GM19438 (cell line): Measurements from ENCODE around the gene PCSK5.

Experiments used
- ATAC-seq: cut with Tn5 transposase; IDR thresholded peaks from one replicate; pipeline ENCODE4 v1.9.1; 2021; ENCODE audit warnings: low read depth; ENCODE audit not compliant: unreplicated experiment

The PCSK5 gene

DNA sequence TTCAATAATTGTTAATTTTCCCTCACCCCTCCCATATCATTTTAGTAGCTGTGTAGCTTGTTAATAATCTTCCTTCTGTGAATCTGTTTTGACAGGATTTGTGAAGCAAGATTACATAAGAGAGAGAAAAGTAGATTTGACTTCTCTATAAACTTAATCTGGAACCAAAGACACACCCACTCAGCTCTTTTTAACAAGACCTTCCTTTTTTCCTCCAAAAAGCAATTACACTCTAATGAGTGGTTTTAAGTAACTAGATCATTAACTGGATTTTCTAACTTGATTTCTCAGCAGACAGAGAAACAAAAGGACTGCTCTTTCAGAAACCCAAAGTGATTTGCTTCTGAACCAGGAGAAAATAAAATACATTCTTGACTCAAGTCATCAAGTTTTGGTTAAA is 481.9 kb downstream of the PCSK5 start:
- ATAC-seq: no peak

GRCh38 chr9:76373173-76373783 is 482.8 kb downstream of the PCSK5 start:
- no peak for ATAC-seq

DNA sequence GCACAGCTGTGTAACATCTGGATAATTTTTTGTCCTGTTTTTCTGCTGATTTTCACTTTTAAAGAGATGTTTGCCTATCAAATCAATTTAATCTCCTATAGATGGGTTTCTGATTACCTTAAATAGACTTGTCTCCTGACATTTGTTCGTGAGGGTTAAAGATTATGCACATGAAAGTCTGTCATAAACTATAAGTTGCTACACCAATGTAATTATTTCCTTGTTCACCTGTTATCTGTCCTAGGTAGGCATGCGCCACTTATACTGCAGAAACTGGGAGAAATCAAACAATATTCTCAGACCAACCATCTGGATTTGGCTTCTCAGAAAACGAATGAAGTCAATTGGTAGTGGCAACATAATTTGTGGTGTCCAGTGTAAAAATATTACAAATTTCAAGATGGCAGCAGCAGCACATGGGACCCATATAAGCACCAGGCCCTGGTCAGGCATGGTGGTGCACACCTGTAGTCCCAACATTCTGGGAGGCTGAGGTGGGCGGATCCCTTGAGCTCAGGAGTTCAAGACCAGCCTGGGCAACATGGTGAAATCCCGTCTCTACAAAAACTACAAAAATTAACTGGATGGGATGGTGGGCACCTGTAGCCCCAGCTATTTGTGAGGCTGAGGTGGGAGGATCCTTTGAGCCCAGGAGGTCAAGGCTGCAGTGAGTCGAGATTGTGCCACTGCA is 483.5 kb downstream of the PCSK5 start:
- no peak for ATAC-seq

GRCh38 chr9:76374783-76375559 is 484.5 kb downstream of the PCSK5 start:
- no peak for ATAC-seq

- no peak for ATAC-seq
These were observed 487.3 kb downstream of the PCSK5 start for GRCh38 chr9:76377791-76378190.

- no peak for ATAC-seq
These were observed 488.0 kb downstream of the PCSK5 start for GRCh38 chr9:76378367-76379073.

- no peak for ATAC-seq
These were observed 489.0 kb downstream of the PCSK5 start for GRCh38 chr9:76379494-76379893.

- ATAC-seq: no peak
These were observed 500.2 kb downstream of the PCSK5 start for GRCh38 chr9:76390656-76391055.

GRCh38 chr9:76394195-76394959 is 503.9 kb downstream of the PCSK5 start, which contains the start of gene RFK:
Gene RFK, minus strand, starts transcription at chr9:76394426. Its CDS starts 255 bp downstream, at chr9:76394171.
- peak; percentile 65 for ATAC-seq

DNA sequence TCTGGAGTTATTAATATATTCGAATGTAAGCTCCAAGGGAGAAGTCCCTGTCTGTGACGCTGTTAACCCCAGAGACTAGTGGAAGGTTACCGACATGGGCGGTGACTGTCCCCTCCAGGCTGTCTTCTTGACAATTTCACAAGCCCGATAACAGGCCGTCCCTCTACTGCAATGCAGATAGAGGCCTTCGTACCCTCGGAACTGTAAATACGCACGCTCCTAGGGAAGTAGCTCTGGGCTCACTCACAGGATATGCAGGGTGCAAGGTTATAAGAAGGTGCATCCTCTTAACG is 504.4 kb downstream of the PCSK5 start:
- ATAC-seq: peak; percentile 53

DNA sequence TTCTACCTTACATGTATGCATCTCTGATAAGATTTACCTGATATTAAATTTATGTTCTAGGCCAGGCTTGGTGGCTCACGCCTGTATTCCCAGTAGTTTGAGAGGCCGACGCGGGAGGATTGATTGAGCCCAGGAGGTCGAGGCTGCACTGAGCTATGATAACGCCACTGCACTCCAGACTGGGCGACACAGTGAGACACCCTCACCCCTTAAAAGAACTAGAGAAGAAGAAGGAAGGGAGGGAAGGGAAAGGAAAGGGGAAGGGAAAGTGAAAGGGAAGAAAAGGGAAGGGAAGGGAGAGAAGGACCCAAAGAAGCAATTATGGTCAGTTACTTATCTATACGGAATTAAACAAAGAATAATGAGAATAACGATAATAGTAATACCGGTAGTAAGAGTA is 504.9 kb downstream of the PCSK5 start:
- no peak for ATAC-seq

DNA sequence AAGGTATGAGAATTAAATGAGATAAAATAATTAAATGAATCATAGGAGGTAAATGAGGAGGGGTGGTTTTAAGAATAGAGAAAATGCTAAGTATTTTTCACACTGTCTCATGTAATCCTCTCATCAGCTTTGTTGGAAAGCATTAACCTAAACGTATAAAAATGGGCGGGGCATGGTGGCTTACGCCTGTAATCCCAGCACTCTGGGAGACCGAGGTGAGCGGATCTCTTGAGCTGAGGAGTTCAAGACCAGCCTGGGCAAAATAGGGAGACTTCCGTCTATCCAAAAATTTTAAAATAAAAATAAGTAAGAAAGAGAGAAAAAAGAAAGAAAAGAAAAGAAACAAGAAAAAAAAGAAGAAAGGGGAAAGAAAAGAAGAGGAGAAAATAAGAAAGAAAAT is 505.7 kb downstream of the PCSK5 start:
- ATAC-seq: no peak

DNA sequence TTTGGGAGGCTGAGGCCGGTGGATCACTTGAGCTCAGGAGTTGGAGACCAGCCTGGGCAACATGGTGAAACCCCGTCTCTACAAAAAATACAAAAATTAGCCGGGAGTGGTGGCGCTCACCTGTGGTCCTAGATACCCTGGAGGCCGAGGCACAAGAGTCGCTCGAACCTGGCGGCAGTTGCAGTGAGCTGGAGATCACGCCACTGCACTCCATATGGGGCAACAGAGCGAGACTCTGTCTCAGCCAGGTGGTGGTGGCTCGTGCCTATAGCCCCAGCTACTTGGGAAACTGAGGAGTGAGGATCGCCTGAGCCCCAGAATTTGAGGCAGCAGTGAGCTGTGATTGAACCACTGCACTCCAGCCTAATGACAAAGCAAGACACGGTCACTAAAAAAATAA is 506.1 kb downstream of the PCSK5 start:
- no peak for ATAC-seq

DNA sequence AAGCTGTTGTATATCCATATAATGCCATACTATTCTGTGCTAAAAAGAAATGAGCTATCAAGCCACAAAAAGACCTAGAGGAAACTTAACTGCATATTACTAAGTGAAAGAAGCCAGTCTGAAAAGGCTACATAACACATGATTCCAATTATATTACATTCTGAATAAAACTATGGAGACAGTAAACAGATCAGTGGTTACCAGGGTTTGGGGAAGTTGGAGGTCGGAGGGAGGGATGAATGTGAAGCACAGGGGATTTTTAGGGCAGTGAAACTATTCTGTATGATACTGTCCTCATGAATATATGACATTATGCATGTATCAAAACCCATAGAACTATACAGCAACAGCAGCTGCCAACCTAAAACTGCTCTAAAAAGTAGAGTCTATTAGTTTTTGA is 509.4 kb downstream of the PCSK5 start:
- no peak for ATAC-seq

GRCh38 chr9:76400534-76401096 is 510.1 kb downstream of the PCSK5 start:
- no peak for ATAC-seq

DNA sequence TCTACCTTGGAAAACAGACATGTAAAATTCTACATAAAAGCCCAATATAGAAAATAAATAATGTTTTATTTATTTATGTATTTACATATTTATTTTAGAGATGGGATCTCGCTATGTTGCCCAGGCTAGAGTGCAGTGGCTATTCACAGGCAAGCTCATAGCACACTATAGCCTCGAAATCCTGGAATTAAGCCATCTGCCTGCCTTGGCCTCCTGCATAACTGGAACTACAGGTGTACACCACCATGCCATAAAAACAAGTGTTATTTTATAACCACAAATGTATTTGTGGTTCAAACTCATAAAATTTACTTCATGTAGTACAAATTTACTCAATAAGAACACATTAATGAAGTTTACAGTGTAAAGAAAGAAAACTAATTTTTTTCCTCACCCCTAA is 510.7 kb downstream of the PCSK5 start:
- no peak for ATAC-seq

GRCh38 chr9:76401580-76402354 is 511.3 kb downstream of the PCSK5 start:
- no peak for ATAC-seq

DNA sequence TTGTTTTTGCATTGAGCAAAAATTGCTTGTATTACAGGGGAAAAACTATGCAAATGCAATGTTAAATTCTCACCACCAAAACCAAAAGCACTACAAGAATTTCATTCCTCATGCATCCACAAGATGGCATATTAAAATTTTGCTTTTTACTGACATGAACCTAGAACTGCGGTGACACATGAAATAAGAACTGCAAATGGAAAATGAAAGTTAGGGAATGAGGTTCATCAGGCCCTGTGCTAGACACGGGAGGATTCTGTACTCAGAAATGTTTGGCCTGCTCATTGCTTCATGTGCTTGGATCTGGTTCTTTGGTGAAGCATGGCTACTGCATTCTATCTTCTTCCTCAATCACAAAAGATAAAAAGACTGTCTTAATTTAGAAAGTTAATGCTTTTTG is 512.9 kb downstream of the PCSK5 start:
- ATAC-seq: peak; percentile 85

GRCh38 chr9:76404401-76404800 is 513.9 kb downstream of the PCSK5 start:
- ATAC-seq: no peak
